SKM-1 treated with dmso at 0.1 percent for 144 hours (cell line): ENCODE data around the gene CSF3R.
"Not testable (repeated sequence)": the region's sequence is repeated elsewhere in the genome, so short reads cannot be mapped to it uniquely, and the experiment has no call there.

Source experiments
- DNase-seq: peaks from one replicate; lab custom pipeline; 2025; ENCODE audit not compliant: unreplicated experiment; lab: John Stamatoyannopoulos, UW

The CSF3R gene

GRCh38 chr1:36513676-36514473 is 31.2 kb upstream of the CSF3R start:
- DNase-seq = no peak

GRCh38 chr1:36512842-36513241 is 30.1 kb upstream of the CSF3R start:
- DNase-seq = no peak

DNA sequence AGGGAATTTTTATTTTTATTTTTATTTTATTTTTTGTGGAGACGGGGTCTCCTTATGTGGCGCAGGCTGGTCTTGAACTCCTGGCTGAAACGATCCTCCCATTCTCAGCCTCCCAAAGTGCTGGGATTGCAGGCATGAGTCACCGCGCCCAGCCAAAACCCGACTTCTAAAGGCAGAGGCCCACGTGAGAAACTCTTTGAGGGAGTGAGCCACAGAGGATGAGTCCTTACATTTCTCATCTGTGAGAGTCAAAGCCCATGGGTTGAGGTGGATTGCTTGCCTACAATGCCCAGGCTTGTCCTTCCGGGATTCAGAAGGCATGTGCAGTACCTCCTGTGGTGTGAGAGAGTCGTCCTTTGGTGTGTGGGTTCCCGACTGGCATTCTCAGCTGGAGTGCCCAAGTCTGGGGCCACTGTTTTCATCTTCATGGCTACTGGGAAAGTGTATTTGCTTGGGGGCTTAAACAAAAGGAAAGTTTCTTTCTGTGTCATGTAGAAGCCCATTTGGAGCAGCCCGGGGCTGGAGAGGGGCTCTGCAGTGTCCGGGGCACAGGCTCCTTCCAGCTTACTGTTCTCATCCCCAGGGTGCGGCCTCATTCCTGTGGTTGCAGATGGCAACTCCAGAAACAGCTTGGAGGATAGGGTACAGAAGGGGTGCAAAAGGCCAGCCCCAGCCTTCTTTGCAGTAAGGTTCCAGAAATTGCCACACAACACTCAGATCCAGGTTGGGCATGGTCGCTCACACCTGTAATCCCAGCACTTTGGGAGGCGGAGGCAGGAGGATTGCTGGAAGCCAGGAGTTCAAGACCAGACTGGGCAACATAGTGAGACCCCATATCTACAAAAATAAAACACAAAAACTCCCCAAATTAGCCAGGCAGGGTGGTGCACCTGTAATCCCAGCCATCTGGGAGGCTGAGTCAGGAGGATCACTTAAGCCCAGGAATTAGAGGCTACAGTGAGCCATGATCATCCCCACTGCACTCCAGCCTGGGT is 29.4 kb upstream of the CSF3R start:
- DNase-seq = no peak

DNA sequence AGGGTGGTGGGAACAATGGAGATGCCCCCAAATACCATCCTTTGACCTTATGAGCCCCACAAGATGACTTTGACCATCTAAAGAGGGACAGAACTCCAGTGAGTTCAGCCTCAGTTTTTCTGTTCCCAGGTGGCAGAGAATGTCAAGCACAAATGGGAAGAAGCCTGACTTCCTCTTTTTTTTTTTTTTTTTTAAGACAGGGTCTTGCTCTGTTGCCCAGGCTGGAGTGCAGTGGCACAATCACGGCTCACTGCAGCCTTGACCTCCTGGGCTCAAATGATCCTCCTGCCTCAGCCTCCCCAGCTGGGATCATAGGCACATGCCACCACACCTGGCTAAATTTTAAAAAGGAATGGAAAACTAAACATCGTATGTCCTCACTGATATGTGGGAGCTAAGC is 28.5 kb upstream of the CSF3R start:
- not testable (repeated sequence) for DNase-seq

DNA sequence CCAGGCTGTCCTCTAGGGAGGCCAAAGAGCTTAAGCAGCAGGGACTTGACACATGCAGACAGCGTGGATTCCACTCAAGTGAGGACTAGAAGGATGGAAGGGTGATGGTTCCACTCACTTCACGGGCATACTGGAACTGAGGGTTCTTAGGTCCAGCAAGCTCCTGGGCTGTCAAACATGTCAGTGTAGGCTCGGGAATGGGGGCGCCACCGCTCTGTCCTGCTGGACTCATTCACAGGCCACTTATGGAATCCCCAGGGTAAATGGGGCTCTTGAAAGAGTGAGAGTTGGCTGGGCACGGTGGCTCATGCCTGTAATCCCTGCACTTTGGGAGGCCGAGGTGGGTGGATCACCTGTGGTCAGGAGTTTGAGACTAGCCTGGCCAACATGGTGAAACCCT is 27.7 kb upstream of the CSF3R start:
- no peak for DNase-seq

DNA sequence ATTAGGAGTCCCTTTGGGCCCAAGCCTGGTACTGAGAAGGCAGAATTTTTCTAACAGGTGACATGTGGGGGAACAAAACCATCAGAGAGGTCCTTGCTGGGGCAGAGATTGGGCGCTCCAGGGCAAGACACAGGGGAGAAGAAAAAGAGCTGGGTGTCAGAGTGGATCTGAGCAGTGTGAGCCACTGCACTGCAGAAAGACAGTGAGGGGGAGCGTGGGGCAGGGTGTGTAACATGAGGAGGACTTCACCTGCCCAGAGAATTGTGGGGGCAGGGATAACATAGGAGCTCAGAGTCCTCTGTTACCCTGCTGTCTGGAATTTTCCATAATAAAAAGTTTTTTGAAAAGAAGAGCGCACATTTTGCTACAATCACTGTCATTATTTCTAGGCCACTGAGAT is 25.5 kb upstream of the CSF3R start:
- DNase-seq = no peak

DNA sequence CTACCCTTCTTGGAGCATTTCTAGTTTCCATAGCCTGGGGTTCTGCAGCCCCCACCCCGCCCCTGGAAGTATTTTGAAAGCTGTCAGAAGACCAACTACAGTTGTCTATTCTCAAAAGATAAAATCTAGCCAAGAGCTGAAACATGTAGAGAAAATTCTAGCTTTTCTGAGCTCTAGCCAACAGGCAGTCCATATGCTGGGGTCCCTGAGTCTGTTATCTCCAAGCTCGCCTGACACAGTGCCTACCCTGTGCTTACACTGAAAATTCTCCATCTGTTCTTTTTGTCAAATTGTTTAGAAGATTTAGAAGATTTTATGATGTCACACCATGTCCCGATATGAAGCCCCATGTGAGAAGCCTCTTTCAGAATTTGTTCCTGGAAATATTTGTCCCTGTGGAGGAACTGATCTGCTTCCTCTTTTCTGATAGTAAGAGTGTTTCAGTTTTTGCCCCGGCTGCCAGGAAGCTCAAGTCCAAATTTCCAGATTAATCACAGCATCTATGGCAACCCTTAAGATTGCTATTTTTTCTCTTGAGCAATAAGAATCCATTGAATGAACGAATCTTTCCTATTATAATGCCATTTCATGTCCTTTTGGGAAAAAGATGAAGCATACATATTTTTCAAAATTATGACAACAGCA is 23.7 kb upstream of the CSF3R start:
- DNase-seq = no peak

- DNase-seq = no peak
Measured at GRCh38 chr1:36503733-36504132, 21.0 kb upstream of the CSF3R start.

- DNase-seq = no peak
Measured at GRCh38 chr1:36503159-36503558, 20.4 kb upstream of the CSF3R start.

DNA sequence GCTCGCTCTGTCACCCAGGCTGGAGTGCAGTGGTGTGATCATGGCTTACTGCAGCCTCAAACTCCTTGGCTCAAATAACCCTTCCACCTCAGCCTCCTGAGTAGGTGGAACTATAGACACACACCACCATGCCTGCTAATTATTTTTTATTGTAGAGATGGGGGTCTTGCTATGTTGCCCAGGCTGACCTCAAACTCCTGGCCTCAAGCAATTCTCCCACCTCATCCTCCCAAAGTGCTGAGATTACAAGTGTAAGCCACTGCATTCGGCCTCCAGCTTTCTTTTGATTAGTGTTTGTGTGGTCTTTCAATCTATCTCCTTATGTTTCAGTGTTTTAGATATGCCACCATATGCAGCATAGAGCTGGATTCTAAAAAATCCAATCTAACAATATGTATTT is 19.9 kb upstream of the CSF3R start:
- DNase-seq = no peak

GRCh38 chr1:36501911-36502310 is 19.2 kb upstream of the CSF3R start:
- DNase-seq = not testable (repeated sequence)

- DNase-seq = no peak
Measured at GRCh38 chr1:36497207-36497606, 14.5 kb upstream of the CSF3R start.

- no peak for DNase-seq
Measured at GRCh38 chr1:36494971-36495370, 12.3 kb upstream of the CSF3R start.

- no peak for DNase-seq
Measured at GRCh38 chr1:36493524-36493923, 10.8 kb upstream of the CSF3R start.

GRCh38 chr1:36492491-36492890 is 9.8 kb upstream of the CSF3R start:
- DNase-seq = no peak

DNA sequence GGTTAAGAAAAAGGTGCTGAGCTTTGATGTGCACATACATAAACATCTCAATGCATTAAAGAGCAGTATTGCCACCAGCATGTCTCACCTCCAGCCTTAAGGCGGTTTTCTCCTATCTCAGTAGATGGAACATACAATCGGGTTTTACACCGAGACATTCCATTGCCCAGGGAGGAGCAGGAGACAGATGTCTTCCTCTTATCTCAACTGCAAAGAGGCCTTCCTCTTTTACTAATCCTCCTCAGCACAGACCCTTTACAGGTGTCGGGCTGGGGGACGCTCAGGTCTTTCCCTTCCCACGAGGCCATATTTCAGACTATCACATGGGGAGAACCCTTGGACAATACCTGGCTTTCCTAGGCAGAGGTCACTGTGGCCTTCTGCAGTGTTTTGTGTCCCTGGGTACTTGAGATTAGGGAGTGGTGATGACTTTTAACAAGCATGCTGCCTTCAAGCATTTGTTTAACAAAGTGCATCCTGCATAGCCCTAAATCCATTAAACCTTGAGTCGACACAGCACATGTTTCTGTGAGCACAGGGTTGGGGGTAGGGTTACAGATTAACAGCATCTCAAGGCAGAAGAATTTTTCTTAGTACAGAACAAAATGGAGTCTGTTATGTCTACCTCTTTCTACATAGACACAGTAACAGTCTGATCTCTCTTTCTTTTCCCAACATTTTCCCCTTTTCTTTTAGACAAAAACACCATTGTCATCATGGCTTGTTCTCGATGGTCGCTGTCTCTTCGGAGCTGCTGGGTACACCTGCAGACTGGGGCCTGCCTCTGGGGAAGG is 6.7 kb upstream of the CSF3R start:
- not testable (repeated sequence) for DNase-seq

DNA sequence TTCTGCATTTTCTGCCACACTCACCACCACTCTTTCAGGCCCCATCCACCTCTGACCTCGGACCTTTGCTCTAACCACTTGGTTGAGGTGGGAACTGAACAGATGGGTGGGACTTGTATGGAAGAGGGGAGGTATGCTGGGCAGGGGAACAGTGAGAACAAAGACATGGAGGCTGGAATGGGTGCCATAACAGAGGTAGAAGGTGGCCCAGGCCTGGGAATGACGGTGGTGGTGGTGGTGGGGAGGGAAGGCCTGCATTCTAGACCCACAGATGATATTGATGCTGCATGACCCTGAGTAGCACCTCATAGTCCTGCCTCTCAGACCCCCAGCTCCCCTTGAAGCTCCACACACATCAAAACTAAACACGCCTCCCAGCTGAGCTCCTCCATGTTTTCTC is 5.2 kb upstream of the CSF3R start:
- no peak for DNase-seq

DNA sequence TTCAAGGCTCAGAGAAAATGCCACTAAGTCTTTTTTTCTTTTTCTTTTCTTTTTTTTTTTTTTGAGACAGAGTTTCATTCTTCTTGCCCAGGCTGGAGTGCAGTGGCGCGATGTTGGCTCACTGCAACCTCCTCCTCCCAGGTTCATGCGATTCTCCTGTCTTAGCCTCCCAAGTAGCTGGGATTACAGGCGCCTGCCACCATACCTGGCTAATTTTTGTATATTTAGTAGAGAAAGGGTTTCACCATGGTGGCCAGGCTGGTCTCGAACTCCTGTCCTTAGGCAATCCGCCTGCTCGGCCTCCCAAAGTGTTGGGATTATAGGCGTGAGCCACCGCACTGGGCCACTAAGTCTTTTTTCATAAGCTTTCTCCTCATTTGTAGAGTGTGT is 4.6 kb upstream of the CSF3R start:
- DNase-seq = not testable (repeated sequence)

- peak; percentile 94 for DNase-seq
Measured at GRCh38 chr1:36486439-36487335, 4.0 kb upstream of the CSF3R start.

DNA sequence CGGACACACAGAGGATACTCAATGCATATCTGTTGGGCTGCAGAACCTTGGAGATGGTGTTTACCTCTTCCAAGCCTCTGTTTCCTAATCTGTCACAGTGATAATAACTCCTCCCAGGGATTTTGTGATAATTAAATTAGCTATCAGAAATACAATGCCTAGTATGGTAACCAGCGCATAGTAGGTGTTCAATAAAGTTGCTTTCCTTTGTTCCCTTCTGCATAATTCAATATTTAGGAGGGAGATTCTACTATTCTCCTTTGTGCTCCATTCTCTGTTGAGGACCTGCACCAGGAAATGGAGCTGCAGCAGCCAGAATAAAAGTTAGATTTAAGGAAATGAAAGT is 3.4 kb upstream of the CSF3R start:
- DNase-seq = no peak
